K562 (cell line): ENCODE measurements around the gene HSPA4. TPM values are rescaled to one million over a fixed set of nuclear protein-coding genes. Genes with fewer than 3 reads are reported as not detected.

Experiments used
- COPS2 ChIP-seq: fragments of 450-650 bp; conservative IDR thresholded peaks from 2 replicates; pipeline ENCODE4 v1.6.1; 2016; ENCODE audit warnings: mild to moderate bottlenecking, moderate library complexity
- DDX20 ChIP-seq: fragments of 450-650 bp; IDR thresholded peaks from 2 replicates; pipeline ENCODE4 v1.6.1; 2016; ENCODE audit warnings: missing genetic modification characterization, low read depth, mild to moderate bottlenecking, missing compliant biosample characterization, moderate library complexity
- GMEB1 ChIP-seq: fragments of 250-450 bp; sonication (Bioruptor Pico); IDR thresholded peaks from 2 replicates; pipeline ENCODE4 v1.4.0; 2020; ENCODE audit warnings: mild to moderate bottlenecking
- HEY1 ChIP-seq: fragments of 250-450 bp; sonication (Bioruptor Pico); IDR thresholded peaks from 2 replicates; pipeline ENCODE4 v1.5.0; 2020; ENCODE audit warnings: mild to moderate bottlenecking, moderate library complexity, borderline replicate concordance
- NFE2 ChIP-seq: IDR thresholded peaks from 2 replicates; pipeline ENCODE4 v1.6.1; 2014; ENCODE audit warnings: antibody characterized with exemption, low read depth
- NR4A1 ChIP-seq, 2 experiments: fragments of 250-450 bp in 1 of 2; fragments of 450-650 bp in 1 of 2; sonication (Bioruptor Pico) in 1 of 2; IDR thresholded peaks; 2 replicates each; pipeline versions ENCODE4 v1.4.0 to v1.6.1; 2016 to 2020; ENCODE audit warnings: mild to moderate bottlenecking in 2 of 2, missing compliant biosample characterization in 1 of 2, missing genetic modification characterization in 1 of 2, moderate library complexity in 1 of 2
- PATZ1 ChIP-seq: fragments of 250-450 bp; sonication (Bioruptor Pico); IDR thresholded peaks from 2 replicates; pipeline ENCODE4 v1.5.0; 2020; ENCODE audit warnings: mild to moderate bottlenecking, borderline replicate concordance
- RBM17 ChIP-seq: fragments of 200-400 bp; formaldehyde crosslinking; IDR thresholded peaks from 2 replicates; pipeline ENCODE4 v1.6.1; 2017; ENCODE audit warnings: low read depth, mild to moderate bottlenecking, low read length, borderline replicate concordance
- RBM34 ChIP-seq: fragments of 200-400 bp; formaldehyde crosslinking; IDR thresholded peaks from 2 replicates; pipeline ENCODE4 v1.6.1; 2018; ENCODE audit warnings: low read length, borderline replicate concordance; ENCODE audit not compliant: insufficient read depth
- TCF15 ChIP-seq: fragments of 250-450 bp; sonication (Bioruptor Pico); IDR thresholded peaks from 2 replicates; pipeline ENCODE4 v1.8.0; 2022; ENCODE audit warnings: moderate library complexity, mild to moderate bottlenecking, inconsistent platforms
- ZEB2 ChIP-seq: fragments of 450-650 bp; IDR thresholded peaks from 2 replicates; pipeline ENCODE4 v1.6.1; 2016
- ZNF124 ChIP-seq: sonication (generic); formaldehyde crosslinking; IDR thresholded peaks from 2 replicates; pipeline ENCODE4 v1.8.1; 2022; ENCODE audit warnings: missing genetic modification reagents
- ZNF274 ChIP-seq: IDR thresholded peaks from 2 replicates; pipeline ENCODE4 v1.6.1; 2011; ENCODE audit warnings: low read depth, mild to moderate bottlenecking, low read length, moderate library complexity, borderline replicate concordance
- ZNF431 ChIP-seq: sonication (generic); formaldehyde crosslinking; IDR thresholded peaks from 2 replicates; pipeline ENCODE4 v1.8.0; 2022; ENCODE audit warnings: mild to moderate bottlenecking, missing genetic modification reagents
- polyA plus RNA-seq, 8 experiments: library from polyadenylated mRNA; depleted of rRNA in 4 of 8; stranded (reverse) in 5 of 8; unstranded in 3 of 8; fragments of >200 nt; fragmentation: Nextera tagmentation in 2 of 8; fragmentation: Illumina TruSeq in 1 of 8; extraction: Ambion mirVana in 2 of 8; extraction: Trizol in 1 of 8; gene quantifications; 2 replicates each; pipeline versions ENCODE4 v1.2.1 to v1.2.3, GENCODE V29; 2011 to 2014; ENCODE audit warnings: inconsistent platforms in 1 of 8, missing spikeins in 1 of 8
- total RNA-seq, 7 experiments: library from RNA; depleted of rRNA in 6 of 7; stranded (reverse); fragments of >200 nt in 6 of 7; fragmentation: Illumina TruSeq in 2 of 7; extraction: Trizol in 2 of 7; gene quantifications; 2 replicates each; pipeline versions ENCODE4 v1.2.1 to v1.2.3, GENCODE V29; 2011 to 2021; ENCODE audit warnings: low replicate concordance in 1 of 7
- TF ChIP-seq, protein P1 (sequence below): fragments of 450-650 bp; IDR thresholded peaks from 2 replicates; pipeline ENCODE4 v1.6.1; 2016; ENCODE audit warnings: low read depth, mild to moderate bottlenecking, moderate library complexity
- TF ChIP-seq, protein P2 (sequence below), 2 experiments: IDR thresholded peaks in 1 of 2; conservative IDR thresholded peaks in 1 of 2; 2 replicates each; pipeline ENCODE4 v1.6.1; 2016; ENCODE audit warnings: low read depth in 2 of 2, mild to moderate bottlenecking in 1 of 2, missing compliant biosample characterization in 1 of 2, missing genetic modification characterization in 1 of 2, moderate library complexity in 1 of 2
- TF ChIP-seq, protein P3 (sequence below): fragments of 250-450 bp; sonication (Bioruptor Pico); IDR thresholded peaks from 2 replicates; pipeline ENCODE4 v1.8.0; 2021; ENCODE audit warnings: borderline replicate concordance, mild to moderate bottlenecking, moderate library complexity; ENCODE audit not compliant: poor library complexity, severe bottlenecking

HSPA4 gene
- total and polyA plus RNA-seq, 9 of the 15 experiments (the other 6 are each of a cell fraction or from before 2014, with no cell fraction given): 90.3 to 286 (median 148) TPM

GRCh38 chr5:133025804-133026663 is 25.8 kb upstream of the HSPA4 start, which contains the start of gene ZCCHC10 (continued):
- TF ChIP-seq ZNF431 (no peak), COPS2 (no peak), NR4A1 (CRISPR knock-in tag; IDR thresholded peaks at IDR 0.05) (no peak), NR4A1 (tag; IDR thresholded peaks at IDR 0.05) (0 out of 2 replicates have a peak, but pooled peaks have one; percentile 51), DDX20 (tag) (no peak), PATZ1 (CRISPR knock-in tag) (no peak), GMEB1 (CRISPR knock-in tag) (no peak), NFE2 (no peak), ZEB2 (no peak), ZNF274 (no peak), ZNF124 (CRISPR knock-in tag) (no peak), TCF15 (CRISPR knock-in tag) (no peak), RBM17 (no peak), HEY1 (CRISPR knock-in tag) (no peak), RBM34 (no peak)
- TF ChIP-seq, protein P1, sequence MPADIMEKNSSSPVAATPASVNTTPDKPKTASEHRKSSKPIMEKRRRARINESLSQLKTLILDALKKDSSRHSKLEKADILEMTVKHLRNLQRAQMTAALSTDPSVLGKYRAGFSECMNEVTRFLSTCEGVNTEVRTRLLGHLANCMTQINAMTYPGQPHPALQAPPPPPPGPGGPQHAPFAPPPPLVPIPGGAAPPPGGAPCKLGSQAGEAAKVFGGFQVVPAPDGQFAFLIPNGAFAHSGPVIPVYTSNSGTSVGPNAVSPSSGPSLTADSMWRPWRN: no peak
- TF ChIP-seq, protein P2, sequence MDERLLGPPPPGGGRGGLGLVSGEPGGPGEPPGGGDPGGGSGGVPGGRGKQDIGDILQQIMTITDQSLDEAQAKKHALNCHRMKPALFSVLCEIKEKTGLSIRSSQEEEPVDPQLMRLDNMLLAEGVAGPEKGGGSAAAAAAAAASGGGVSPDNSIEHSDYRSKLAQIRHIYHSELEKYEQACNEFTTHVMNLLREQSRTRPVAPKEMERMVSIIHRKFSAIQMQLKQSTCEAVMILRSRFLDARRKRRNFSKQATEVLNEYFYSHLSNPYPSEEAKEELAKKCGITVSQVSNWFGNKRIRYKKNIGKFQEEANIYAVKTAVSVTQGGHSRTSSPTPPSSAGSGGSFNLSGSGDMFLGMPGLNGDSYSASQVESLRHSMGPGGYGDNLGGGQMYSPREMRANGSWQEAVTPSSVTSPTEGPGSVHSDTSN (CRISPR knock-in tag; IDR thresholded peaks at IDR 0.05; ENCODE audit: low read depth): no peak
- TF ChIP-seq, protein P2 (tag; conservative IDR thresholded peaks at IDR 0.05; ENCODE audit: low read depth): peak; percentile 84
- TF ChIP-seq, protein P3, sequence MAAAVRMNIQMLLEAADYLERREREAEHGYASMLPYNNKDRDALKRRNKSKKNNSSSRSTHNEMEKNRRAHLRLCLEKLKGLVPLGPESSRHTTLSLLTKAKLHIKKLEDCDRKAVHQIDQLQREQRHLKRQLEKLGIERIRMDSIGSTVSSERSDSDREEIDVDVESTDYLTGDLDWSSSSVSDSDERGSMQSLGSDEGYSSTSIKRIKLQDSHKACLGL (CRISPR knock-in tag): no peak
